Sigmoid colon (tissue), 7 donors: ENCODE measurements around the gene UBXN11. TPM values are rescaled to one million over a fixed set of nuclear protein-coding genes. Genes with fewer than 3 reads are reported as not detected.
A peak's percentile ranks its signal among the peaks of the same experiment; 100 is the strongest.

ENCODE experiments used
- DNase-seq: peaks from one replicate; pipeline ENCODE4 v3.0.0-alpha.2; 2019
- H3K27ac ChIP-seq, 4 donors: fragments of 200-600 bp; sonication (generic); one replicate each; pipeline ENCODE4 v1.5.1; 2016 to 2019; ENCODE audit warnings: mild to moderate bottlenecking in 1 of 4
- H3K27me3 ChIP-seq, 3 donors: fragments of 200-600 bp; sonication (generic); one replicate each; pipeline ENCODE4 v1.5.1; 2019; ENCODE audit warnings: mild to moderate bottlenecking in 1 of 3
- H3K36me3 ChIP-seq, 4 donors: fragments of 200-600 bp; sonication (generic); one replicate each; pipeline ENCODE4 v1.5.1; 2016 to 2019
- H3K4me1 ChIP-seq, 4 donors: fragments of 200-600 bp; sonication (generic); one replicate each; pipeline ENCODE4 v1.5.1; 2017 to 2019
- H3K4me3 ChIP-seq, 4 donors: fragments of 200-600 bp; sonication (generic); one replicate each; pipeline ENCODE4 v1.5.1; 2017 to 2019; ENCODE audit warnings: mild to moderate bottlenecking in 2 of 4, moderate library complexity in 1 of 4
- H3K9me3 ChIP-seq, 4 donors: fragments of 200-600 bp in 3 of 4; sonication (generic) in 3 of 4; one replicate each; pipeline versions ENCODE4 v1.5.1 to v1.6.1; 2013 to 2019
- EP300 ChIP-seq, 4 donors: sonication (generic); formaldehyde crosslinking; IDR thresholded peaks; one replicate each; pipeline ENCODE4 v1.6.1; 2017; ENCODE audit warnings: antibody characterized with exemption in 4 of 4
- POLR2A ChIP-seq, 2 donors: fragments of 450-650 bp; IDR thresholded peaks; one replicate each; pipeline ENCODE4 v1.6.1; 2016; ENCODE audit warnings: antibody characterized with exemption in 2 of 2, mild to moderate bottlenecking in 2 of 2, moderate library complexity in 2 of 2
- POLR2AphosphoS5 ChIP-seq, 4 donors: sonication (generic); formaldehyde crosslinking; IDR thresholded peaks; one replicate each; pipeline ENCODE4 v1.6.1; 2017; ENCODE audit warnings: antibody characterized with exemption in 4 of 4
- WGBS, 2 donors: extraction: QIAGEN DNeasy Blood & Tissue Kit; methylation state at CpG; one replicate each; pipeline ENCODE4 v1.1.7; 2013; 5-methylcytosine and 5-hydroxymethylcytosine counted together
- intact Hi-C: fragments of 100-400 bp; cut with DNase I; formaldehyde crosslinking; loops from one replicate; pipeline ENCODE4 v1.15.1; 2023
- polyA plus RNA-seq, 3 donors: library from polyadenylated mRNA; stranded (reverse); fragments of 200-250 nt; gene quantifications; one replicate each; pipeline ENCODE4 v1.2.3, GENCODE V29; 2013
- total RNA-seq, 4 donors: library from RNA; depleted of rRNA; stranded (reverse); fragments of >200 nt; gene quantifications; one replicate each; pipeline ENCODE4 v1.1.0, GENCODE V29; 2016
- TF ChIP-seq, protein P1 (sequence below), 4 experiments: fragments of 450-650 bp in 3 of 4; fragments of 200-600 bp in 1 of 4; IDR thresholded peaks; one replicate each; pipeline ENCODE4 v1.5.1; 2016 to 2019; ENCODE audit warnings: antibody characterized with exemption in 4 of 4, mild to moderate bottlenecking in 3 of 4, moderate library complexity in 2 of 4
- donor health status: healthy with polysubstance abuse.
- donor health status: Bipolar disorder and iron deficiency.
- donor health status: healthy.

UBXN11 gene
- total and polyA plus RNA-seq, 7 donors: 3.0 to 22.7 (median 12.5) TPM

DNA sequence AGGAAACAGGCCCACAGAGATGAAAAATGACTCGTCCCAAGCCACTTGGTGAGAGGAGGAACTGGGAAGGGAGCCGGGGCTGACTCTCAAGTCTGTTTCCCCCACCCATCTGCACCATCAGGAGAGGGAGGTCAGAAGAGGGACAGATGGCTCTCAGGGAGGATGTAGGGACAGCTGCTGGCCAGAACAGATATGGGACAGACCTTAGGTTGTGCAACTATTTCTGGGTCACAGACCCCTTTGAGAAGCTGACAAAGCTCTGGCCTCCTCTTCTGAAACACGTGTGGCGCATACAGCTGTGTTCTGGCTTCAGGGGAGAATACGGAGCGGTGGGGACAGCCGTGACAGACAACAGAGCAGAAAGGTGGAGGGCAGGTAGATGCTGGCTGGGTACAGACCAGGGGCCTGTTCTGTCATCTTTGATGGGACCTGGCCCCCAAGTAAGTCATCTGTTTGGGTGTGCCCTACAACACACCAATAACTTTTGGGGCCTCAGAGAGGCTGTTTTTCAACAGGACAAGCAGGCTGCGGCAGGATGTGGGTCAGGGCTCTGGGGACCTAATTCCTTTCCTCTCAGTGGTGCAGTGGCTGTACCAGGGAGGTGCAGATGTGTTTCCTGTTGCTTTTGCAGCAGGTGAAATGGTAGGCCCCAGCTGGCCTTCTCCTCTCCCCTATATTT, 19.3 kb downstream of the UBXN11 start:
- Histone ChIP-seq H3K9me3 (no peaks in the 10 kb centered on the region), H3K4me1 (peaks cover 0 to 23% (median 18%) of the 10 kb centered on the region in 4 donors), H3K36me3 (no peaks in the 10 kb centered on the region), H3K27me3 (no peaks in the 10 kb centered on the region), H3K27ac (peak overlapping the region; percentile 10 to 60 (median 52)), H3K4me3 (no peak overlapping the region)
- DNase-seq: peak; percentile 92
- intact Hi-C loops: no loop called here
- WGBS, 2 donors: 34 to 79% methylated on average over 8 of the region's 8 CpGs
- TF ChIP-seq, protein P1, sequence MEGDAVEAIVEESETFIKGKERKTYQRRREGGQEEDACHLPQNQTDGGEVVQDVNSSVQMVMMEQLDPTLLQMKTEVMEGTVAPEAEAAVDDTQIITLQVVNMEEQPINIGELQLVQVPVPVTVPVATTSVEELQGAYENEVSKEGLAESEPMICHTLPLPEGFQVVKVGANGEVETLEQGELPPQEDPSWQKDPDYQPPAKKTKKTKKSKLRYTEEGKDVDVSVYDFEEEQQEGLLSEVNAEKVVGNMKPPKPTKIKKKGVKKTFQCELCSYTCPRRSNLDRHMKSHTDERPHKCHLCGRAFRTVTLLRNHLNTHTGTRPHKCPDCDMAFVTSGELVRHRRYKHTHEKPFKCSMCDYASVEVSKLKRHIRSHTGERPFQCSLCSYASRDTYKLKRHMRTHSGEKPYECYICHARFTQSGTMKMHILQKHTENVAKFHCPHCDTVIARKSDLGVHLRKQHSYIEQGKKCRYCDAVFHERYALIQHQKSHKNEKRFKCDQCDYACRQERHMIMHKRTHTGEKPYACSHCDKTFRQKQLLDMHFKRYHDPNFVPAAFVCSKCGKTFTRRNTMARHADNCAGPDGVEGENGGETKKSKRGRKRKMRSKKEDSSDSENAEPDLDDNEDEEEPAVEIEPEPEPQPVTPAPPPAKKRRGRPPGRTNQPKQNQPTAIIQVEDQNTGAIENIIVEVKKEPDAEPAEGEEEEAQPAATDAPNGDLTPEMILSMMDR (IDR thresholded peaks at IDR 0.05): no peak
- peak; percentile 18 to 68 (median 62) for TF ChIP-seq POLR2AphosphoS5 (IDR thresholded peaks at IDR 0.05)

- H3K4me1 ChIP-seq: peaks cover 0 to 35% (median 28%) of the 10 kb centered on the region in 4 donors
- H3K36me3 ChIP-seq: no peaks in the 10 kb centered on the region
- TF ChIP-seq POLR2AphosphoS5 (IDR thresholded peaks at IDR 0.05): no peak
- no peaks in the 10 kb centered on the region for H3K27me3 ChIP-seq
- intact Hi-C loops: no loop called here
- WGBS, 2 donors: 85 to 86% methylated on average over 2 of the region's 2 CpGs
- H3K27ac ChIP-seq: peak overlapping the region; percentile 10 to 60 (median 36)
- no peak overlapping the region for H3K4me3 ChIP-seq
- H3K9me3 ChIP-seq: no peaks in the 10 kb centered on the region
- no peak for DNase-seq
These were observed 20.4 kb downstream of the UBXN11 start for GRCh38 chr1:26286064-26286416.

DNA sequence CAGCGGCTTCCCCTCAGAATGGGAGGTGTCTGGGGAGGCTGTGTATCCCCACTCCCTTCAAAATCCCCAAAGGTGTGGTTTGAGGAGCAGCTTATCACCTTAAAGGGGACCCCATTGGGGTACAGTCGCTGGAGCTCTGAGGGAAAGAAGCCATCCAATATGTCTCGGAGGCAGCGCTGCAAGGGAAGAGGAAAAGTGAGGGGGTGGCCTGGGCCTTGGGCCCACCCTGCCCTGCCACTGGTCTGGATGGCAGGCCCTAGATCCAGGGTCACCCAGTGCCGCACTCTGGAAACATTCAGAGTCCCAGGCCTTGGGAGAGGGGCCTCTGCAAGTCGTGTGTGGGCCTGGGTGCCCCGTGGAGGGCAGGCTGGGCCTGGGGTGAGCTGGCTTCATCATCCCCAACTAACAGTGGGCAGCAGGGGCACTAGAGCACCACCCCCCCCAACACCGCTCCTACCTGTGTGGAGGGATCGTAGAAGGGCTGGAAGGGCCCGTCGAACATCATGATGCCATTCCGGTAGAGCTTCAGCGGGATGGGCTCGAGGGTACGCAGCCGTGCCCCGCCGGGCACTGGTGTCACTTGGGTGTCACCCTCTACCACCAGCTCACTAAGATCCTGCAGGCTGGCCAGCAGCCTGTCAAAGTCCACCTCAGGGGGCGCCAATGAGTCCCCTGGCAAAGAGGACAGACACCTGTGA, 20.9 kb downstream of the UBXN11 start:
- WGBS, 2 donors: 81 to 88% methylated on average over 19 of the region's 19 CpGs
- Histone ChIP-seq H3K27ac (peak overlapping the region; percentile 11 to 60 (median 49)), H3K9me3 (no peaks in the 10 kb centered on the region), H3K36me3 (no peaks in the 10 kb centered on the region), H3K27me3 (no peaks in the 10 kb centered on the region), H3K4me1 (peaks cover 0 to 40% (median 34%) of the 10 kb centered on the region in 4 donors), H3K4me3 (no peak overlapping the region)
- no peak for DNase-seq
- intact Hi-C loops: no loop called here
- TF ChIP-seq, protein P1 (IDR thresholded peaks at IDR 0.05): no peak
- no peak for TF ChIP-seq POLR2AphosphoS5 (IDR thresholded peaks at IDR 0.05)

- Histone ChIP-seq H3K27ac (peak overlapping the region; percentile 35 to 60 (median 43)), H3K9me3 (no peaks in the 10 kb centered on the region), H3K4me1 (peaks cover 0 to 46% (median 36%) of the 10 kb centered on the region in 4 donors), H3K27me3 (no peaks in the 10 kb centered on the region), H3K36me3 (no peaks in the 10 kb centered on the region), H3K4me3 (no peak overlapping the region)
- intact Hi-C loops: loop anchor here (5.0 kb wide), 1 partner anchor 52 kb away; the partner anchor contains the start of gene CEP85
- 26 to 29% methylated on average over 22 of the region's 22 CpGs for WGBS, 2 donors
- peak; percentile 84 for DNase-seq
- TF ChIP-seq POLR2A (IDR thresholded peaks at IDR 0.05) (no peak), EP300 (IDR thresholded peaks at IDR 0.05) (no peak), POLR2AphosphoS5 (IDR thresholded peaks at IDR 0.05) (peak in 1 of 4 donors; percentile 8)
- TF ChIP-seq, protein P1 (IDR thresholded peaks at IDR 0.05): peak; percentile 18 to 52 (median 48)
These were observed 21.7 kb downstream of the UBXN11 start for GRCh38 chr1:26284597-26285347.
